HepG2 (cell line): ENCODE data around the gene LITAFD. TPM values are rescaled to one million over a fixed set of nuclear protein-coding genes. Genes with fewer than 3 reads are reported as not detected.

Experiments
- ETV6 ChIP-seq: sonication (generic); formaldehyde crosslinking; conservative IDR thresholded peaks from 2 replicates; pipeline ENCODE4 v1.4.0; 2020; ENCODE audit warnings: missing genetic modification reagents
- HMG20B ChIP-seq: conservative IDR thresholded peaks from 2 replicates; pipeline ENCODE4 v1.6.1; 2016; ENCODE audit warnings: missing genetic modification reagents, missing compliant biosample characterization
- IRX3 ChIP-seq: sonication (generic); formaldehyde crosslinking; IDR thresholded peaks from 2 replicates; pipeline ENCODE4 v1.8.1; 2023; ENCODE audit warnings: mild to moderate bottlenecking, low read depth, missing genetic modification reagents, borderline replicate concordance
- KLF13 ChIP-seq: sonication (generic); formaldehyde crosslinking; IDR thresholded peaks from 2 replicates; pipeline ENCODE4 v1.4.0; 2020; ENCODE audit warnings: mild to moderate bottlenecking, missing genetic modification reagents
- MED1 ChIP-seq: sonication (generic); formaldehyde crosslinking; IDR thresholded peaks from 2 replicates; pipeline ENCODE4 v1.4.0; 2020; ENCODE audit warnings: missing genetic modification reagents
- MXI1 ChIP-seq: IDR thresholded peaks from 3 replicates; pipeline ENCODE4 v1.6.1; 2012; ENCODE audit warnings: low read depth, low read length, inconsistent platforms, borderline replicate concordance
- NPAS2 ChIP-seq: sonication (generic); formaldehyde crosslinking; IDR thresholded peaks from 2 replicates; pipeline ENCODE4 v1.8.0; 2022; ENCODE audit warnings: mild to moderate bottlenecking, missing genetic modification reagents, borderline replicate concordance
- SETDB1 ChIP-seq: sonication (generic); formaldehyde crosslinking; IDR thresholded peaks from 2 replicates; pipeline ENCODE4 v1.5.1; 2020; ENCODE audit warnings: missing genetic modification reagents, mild to moderate bottlenecking, borderline replicate concordance
- SRSF9 ChIP-seq: fragments of 200-400 bp; formaldehyde crosslinking; IDR thresholded peaks from 2 replicates; pipeline ENCODE4 v1.6.1; 2018; ENCODE audit warnings: borderline replicate concordance, mild to moderate bottlenecking, low read depth, low read length; ENCODE audit not compliant: insufficient read depth, poor library complexity, severe bottlenecking
- ZFP37 ChIP-seq: sonication (generic); formaldehyde crosslinking; IDR thresholded peaks from 2 replicates; pipeline ENCODE4 v1.4.0; 2020; ENCODE audit warnings: missing genetic modification reagents, borderline replicate concordance
- ZNF207 ChIP-seq: fragments of 450-650 bp; IDR thresholded peaks from 2 replicates; pipeline ENCODE4 v1.6.1; 2016; ENCODE audit warnings: antibody characterized with exemption, borderline replicate concordance
- ZNF326 ChIP-seq: sonication (generic); formaldehyde crosslinking; IDR thresholded peaks from 2 replicates; pipeline ENCODE4 v1.4.0; 2020; ENCODE audit warnings: missing genetic modification reagents, borderline replicate concordance
- ZNF713 ChIP-seq: sonication (generic); formaldehyde crosslinking; IDR thresholded peaks from 2 replicates; pipeline ENCODE4 v1.4.0; 2020; ENCODE audit warnings: mild to moderate bottlenecking, missing genetic modification reagents
- polyA plus RNA-seq, 8 experiments: library from polyadenylated mRNA; depleted of rRNA in 3 of 8; stranded (reverse) in 7 of 8; unstranded in 1 of 8; fragments of >200 nt; fragmentation: Illumina TruSeq in 4 of 8; extraction: Trizol in 4 of 8; gene quantifications; 2 replicates each; pipeline versions ENCODE4 v1.2.1 to v1.2.3, GENCODE V29; 2011 to 2016; ENCODE audit warnings: low read depth in 4 of 8, missing spikeins in 1 of 8, mixed read lengths in 1 of 8; ENCODE audit not compliant: insufficient read depth in 1 of 8
- total RNA-seq, 5 experiments: library from RNA; depleted of rRNA; stranded (reverse); fragments of >200 nt; fragmentation: Illumina TruSeq; extraction: Trizol; gene quantifications; 2 replicates each; pipeline ENCODE4 v1.2.3, GENCODE V29; 2016; ENCODE audit warnings: low read depth in 1 of 5
- TF ChIP-seq, protein P1 (sequence below): sonication (generic); formaldehyde crosslinking; IDR thresholded peaks from 2 replicates; pipeline ENCODE4 v1.8.1; 2022; ENCODE audit warnings: mild to moderate bottlenecking, missing genetic modification reagents
- TF ChIP-seq, protein P2 (sequence below): IDR thresholded peaks from 2 replicates; pipeline ENCODE4 v1.4.0; 2020; ENCODE audit warnings: mild to moderate bottlenecking, missing genetic modification reagents
- TF ChIP-seq, protein P3 (sequence below): sonication (generic); formaldehyde crosslinking; IDR thresholded peaks from one replicate; pipeline ENCODE4 v1.5.1; 2020; ENCODE audit warnings: mild to moderate bottlenecking, missing genetic modification reagents; ENCODE audit errors: not compliant biosample characterization

LITAFD gene
- total and polyA plus RNA-seq, 2 of the 13 experiments (the other 11 are each of a cell fraction or from before 2014, with no cell fraction given): not detected

DNA sequence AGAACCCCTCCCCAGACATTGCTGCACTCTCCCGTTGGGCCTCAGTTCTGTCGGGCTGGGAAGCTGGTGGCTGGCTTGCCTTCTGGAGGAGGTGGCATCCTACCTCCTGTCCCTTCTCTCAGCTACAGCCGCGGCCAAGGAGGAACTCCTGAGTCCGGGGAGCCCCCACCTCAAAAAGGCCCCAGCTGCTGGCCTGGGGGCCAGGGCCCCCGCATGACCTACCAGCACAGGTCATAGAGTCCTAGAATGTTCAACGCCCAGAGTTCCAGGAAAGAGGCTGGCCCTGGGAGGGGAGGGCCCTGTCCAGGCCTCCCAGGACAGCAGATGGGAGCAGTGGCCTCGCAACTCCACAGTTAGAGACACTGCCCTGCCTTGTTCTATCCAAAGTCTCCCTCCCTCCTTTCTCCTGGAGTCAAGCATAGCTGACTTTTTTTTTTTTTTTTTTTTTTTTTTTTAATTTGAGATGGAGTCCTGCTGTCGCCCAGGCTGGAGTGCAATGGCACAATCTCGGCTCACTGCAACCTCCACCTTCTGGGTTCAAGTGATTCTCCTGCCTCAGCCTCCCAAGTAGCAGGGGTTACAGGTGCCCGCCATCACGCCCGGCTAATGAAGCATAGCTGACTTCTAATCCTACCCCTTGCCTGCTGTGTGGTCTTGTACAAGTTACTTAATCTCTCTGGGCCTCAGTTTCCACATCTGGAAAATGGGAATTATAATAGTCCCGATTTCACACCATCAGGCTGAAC is 20.4 kb upstream of the LITAFD start (continued):
- TF ChIP-seq, protein P1, sequence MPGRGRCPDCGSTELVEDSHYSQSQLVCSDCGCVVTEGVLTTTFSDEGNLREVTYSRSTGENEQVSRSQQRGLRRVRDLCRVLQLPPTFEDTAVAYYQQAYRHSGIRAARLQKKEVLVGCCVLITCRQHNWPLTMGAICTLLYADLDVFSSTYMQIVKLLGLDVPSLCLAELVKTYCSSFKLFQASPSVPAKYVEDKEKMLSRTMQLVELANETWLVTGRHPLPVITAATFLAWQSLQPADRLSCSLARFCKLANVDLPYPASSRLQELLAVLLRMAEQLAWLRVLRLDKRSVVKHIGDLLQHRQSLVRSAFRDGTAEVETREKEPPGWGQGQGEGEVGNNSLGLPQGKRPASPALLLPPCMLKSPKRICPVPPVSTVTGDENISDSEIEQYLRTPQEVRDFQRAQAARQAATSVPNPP (CRISPR knock-in tag): no peak
- TF ChIP-seq ZNF207 (no peak), ETV6 (CRISPR knock-in tag) (peak; percentile 37; the same call in 1 of the 2 replicates), IRX3 (CRISPR knock-in tag) (no peak), KLF13 (CRISPR knock-in tag) (no peak), SRSF9 (no peak), MXI1 (no peak), MED1 (CRISPR knock-in tag) (peak; percentile 31; the same call in 1 of the 2 replicates), ZFP37 (CRISPR knock-in tag) (no peak), NPAS2 (CRISPR knock-in tag) (no peak), HMG20B (CRISPR knock-in tag) (no peak), ZNF713 (CRISPR knock-in tag) (no peak), ZNF326 (CRISPR knock-in tag) (no peak), SETDB1 (CRISPR knock-in tag) (no peak)
- TF ChIP-seq, protein P2, sequence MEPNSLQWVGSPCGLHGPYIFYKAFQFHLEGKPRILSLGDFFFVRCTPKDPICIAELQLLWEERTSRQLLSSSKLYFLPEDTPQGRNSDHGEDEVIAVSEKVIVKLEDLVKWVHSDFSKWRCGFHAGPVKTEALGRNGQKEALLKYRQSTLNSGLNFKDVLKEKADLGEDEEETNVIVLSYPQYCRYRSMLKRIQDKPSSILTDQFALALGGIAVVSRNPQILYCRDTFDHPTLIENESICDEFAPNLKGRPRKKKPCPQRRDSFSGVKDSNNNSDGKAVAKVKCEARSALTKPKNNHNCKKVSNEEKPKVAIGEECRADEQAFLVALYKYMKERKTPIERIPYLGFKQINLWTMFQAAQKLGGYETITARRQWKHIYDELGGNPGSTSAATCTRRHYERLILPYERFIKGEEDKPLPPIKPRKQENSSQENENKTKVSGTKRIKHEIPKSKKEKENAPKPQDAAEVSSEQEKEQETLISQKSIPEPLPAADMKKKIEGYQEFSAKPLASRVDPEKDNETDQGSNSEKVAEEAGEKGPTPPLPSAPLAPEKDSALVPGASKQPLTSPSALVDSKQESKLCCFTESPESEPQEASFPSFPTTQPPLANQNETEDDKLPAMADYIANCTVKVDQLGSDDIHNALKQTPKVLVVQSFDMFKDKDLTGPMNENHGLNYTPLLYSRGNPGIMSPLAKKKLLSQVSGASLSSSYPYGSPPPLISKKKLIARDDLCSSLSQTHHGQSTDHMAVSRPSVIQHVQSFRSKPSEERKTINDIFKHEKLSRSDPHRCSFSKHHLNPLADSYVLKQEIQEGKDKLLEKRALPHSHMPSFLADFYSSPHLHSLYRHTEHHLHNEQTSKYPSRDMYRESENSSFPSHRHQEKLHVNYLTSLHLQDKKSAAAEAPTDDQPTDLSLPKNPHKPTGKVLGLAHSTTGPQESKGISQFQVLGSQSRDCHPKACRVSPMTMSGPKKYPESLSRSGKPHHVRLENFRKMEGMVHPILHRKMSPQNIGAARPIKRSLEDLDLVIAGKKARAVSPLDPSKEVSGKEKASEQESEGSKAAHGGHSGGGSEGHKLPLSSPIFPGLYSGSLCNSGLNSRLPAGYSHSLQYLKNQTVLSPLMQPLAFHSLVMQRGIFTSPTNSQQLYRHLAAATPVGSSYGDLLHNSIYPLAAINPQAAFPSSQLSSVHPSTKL: peak; percentile 22; the same call in 1 of the 2 replicates
- TF ChIP-seq, protein P3, sequence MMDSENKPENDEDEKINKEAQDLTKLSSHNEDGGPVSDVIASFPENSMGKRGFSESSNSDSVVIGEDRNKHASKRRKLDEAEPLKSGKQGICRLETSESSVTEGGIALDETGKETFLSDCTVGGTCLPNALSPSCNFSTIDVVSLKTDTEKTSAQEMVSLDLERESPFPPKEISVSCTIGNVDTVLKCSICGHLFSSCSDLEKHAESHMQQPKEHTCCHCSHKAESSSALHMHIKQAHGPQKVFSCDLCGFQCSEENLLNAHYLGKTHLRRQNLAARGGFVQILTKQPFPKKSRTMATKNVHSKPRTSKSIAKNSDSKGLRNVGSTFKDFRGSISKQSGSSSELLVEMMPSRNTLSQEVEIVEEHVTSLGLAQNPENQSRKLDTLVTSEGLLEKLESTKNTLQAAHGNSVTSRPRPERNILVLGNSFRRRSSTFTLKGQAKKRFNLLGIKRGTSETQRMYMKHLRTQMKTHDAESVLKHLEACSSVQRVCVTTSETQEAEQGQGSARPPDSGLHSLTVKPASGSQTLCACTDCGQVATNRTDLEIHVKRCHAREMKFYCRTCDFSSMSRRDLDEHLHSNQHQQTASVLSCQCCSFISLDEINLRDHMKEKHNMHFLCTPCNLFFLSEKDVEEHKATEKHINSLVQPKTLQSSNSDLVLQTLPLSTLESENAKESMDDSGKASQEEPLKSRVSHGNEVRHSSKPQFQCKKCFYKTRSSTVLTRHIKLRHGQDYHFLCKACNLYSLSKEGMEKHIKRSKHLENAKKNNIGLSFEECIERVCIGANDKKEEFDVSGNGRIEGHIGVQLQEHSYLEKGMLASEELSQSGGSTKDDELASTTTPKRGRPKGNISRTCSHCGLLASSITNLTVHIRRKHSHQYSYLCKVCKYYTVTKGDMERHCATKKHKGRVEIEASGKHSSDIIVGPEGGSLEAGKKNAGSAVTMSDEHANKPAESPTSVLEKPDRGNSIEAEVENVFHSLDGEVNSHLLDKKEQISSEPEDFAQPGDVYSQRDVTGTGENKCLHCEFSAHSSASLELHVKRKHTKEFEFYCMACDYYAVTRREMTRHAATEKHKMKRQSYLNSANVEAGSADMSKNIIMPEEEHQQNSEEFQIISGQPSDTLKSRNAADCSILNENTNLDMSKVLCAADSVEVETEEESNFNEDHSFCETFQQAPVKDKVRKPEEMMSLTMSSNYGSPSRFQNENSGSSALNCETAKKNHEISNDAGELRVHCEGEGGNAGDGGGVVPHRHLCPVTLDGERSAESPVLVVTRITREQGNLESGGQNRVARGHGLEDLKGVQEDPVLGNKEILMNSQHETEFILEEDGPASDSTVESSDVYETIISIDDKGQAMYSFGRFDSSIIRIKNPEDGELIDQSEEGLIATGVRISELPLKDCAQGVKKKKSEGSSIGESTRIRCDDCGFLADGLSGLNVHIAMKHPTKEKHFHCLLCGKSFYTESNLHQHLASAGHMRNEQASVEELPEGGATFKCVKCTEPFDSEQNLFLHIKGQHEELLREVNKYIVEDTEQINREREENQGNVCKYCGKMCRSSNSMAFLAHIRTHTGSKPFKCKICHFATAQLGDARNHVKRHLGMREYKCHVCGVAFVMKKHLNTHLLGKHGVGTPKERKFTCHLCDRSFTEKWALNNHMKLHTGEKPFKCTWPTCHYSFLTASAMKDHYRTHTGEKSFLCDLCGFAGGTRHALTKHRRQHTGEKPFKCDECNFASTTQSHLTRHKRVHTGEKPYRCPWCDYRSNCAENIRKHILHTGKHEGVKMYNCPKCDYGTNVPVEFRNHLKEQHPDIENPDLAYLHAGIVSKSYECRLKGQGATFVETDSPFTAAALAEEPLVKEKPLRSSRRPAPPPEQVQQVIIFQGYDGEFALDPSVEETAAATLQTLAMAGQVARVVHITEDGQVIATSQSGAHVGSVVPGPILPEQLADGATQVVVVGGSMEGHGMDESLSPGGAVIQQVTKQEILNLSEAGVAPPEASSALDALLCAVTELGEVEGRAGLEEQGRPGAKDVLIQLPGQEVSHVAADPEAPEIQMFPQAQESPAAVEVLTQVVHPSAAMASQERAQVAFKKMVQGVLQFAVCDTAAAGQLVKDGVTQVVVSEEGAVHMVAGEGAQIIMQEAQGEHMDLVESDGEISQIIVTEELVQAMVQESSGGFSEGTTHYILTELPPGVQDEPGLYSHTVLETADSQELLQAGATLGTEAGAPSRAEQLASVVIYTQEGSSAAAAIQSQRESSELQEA: no peak
